GM12891 (cell line): Measurements from ENCODE around the gene ITGA2B.

Source experiments
- PAX5 ChIP-seq: IDR thresholded peaks from 2 replicates; pipeline ENCODE4 v1.6.1; 2011; ENCODE audit warnings: low read length, moderate library complexity, mild to moderate bottlenecking; ENCODE audit not compliant: insufficient read depth, severe bottlenecking
- POLR2A ChIP-seq: IDR thresholded peaks from 2 replicates; pipeline ENCODE4 v1.6.1; 2011; ENCODE audit warnings: low read depth, low read length, control low read depth
- POLR2AphosphoS5 ChIP-seq: IDR thresholded peaks from 2 replicates; pipeline ENCODE4 v1.6.1; 2011; ENCODE audit warnings: low read depth, low read length, control low read depth
- TAF1 ChIP-seq: IDR thresholded peaks from 2 replicates; pipeline ENCODE4 v1.6.1; 2011; ENCODE audit warnings: low read depth, low read length, control low read depth

DNA sequence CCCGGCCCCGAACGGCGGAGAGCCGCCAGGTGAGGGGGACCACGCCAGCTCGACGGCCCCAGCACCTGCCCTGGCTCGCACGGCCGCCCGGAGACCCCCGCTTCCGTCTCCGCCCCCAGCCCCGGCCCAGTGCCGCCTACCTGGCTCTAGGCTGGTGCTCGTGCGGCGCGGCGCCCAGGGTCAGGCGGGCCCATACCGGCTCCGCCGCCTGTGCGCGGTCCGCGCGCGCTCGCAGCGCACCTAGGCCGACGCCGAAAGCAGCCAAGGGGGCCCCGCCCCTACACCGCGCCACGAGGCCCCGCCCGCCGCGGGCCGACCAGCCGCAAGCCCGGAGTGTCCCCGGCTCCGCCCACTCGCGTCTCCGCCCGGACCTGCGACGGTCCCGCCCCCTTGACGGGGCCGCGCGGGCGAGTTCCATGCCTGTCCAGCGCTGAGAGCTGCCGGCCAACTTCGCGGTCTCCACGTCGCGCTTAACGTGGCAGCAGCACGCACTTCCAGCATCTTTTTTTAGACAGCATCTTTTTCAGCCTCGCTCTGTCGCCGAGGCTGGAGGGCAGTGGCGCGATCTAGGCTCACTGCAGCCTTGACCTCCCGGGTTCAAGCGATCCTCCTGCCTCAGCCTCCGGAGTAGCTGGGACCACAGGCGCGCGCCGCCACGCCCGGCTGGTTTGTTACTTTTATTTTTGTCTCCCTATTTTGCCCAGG, 64.7 kb downstream of the ITGA2B start, which contains the start of gene SLC25A39:
- peak; percentile 70; the same call in 1 of the 2 replicates for TF ChIP-seq POLR2A
- TF ChIP-seq POLR2AphosphoS5: peak; percentile 47; the same call in 1 of the 2 replicates
- TF ChIP-seq TAF1: 0 out of 2 replicates have a peak, but pooled peaks have one; percentile 30
- TF ChIP-seq PAX5: peak; percentile 55
